Muscle of back (tissue), 11 donors: ENCODE results near the gene MEA1. TPM values are rescaled to one million over a fixed set of nuclear protein-coding genes. Genes with fewer than 3 reads are reported as not detected.
A peak's percentile ranks its signal among the peaks of the same experiment; 100 is the strongest.
"Not testable (repeated sequence)": the region's sequence is repeated elsewhere in the genome, so short reads cannot be mapped to it uniquely, and the experiment has no call there.

Experiments used
- DNase-seq, 3 donors: peaks; one replicate each; pipeline versions ENCODE4 v3.0.0 to v3.0.0-alpha.2; 2013
- polyA plus RNA-seq, 10 donors: library from polyadenylated mRNA; unstranded; fragments of 120-200 nt; gene quantifications; one replicate each; pipeline ENCODE4 v1.2.1, GENCODE V29; 2013; ENCODE audit not compliant: insufficient read length in 10 of 10

MEA1 gene
- polyA plus RNA-seq, 10 donors: 38.5 to 63.2 (median 46.0) TPM

- no peak for DNase-seq
Observed at GRCh38 chr6:43013097-43013842, 476 bp downstream of the MEA1 start.

DNA sequence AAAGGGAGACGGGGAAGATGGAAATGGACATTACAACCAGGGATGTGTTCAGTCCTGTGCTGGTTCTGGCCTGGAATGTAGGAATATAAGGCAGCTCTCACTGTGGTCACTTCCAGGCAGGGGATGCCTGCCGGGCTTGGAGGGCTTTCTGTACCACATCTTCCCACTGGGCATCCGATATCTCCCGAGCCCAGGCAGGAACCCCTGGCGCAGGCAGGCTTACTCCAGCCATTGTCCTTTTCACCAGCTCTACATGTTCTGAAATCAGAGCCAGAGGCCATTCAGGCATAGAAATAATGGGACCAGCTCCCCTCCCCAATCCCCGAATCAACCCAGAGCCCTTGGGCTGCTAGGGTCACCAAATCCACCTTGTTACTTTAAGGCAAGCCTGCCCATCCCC lies 1.4 kb downstream of the MEA1 start:
- DNase-seq: no peak

GRCh38 chr6:43011207-43011606 lies 2.5 kb downstream of the MEA1 start:
- DNase-seq: no peak

GRCh38 chr6:43009124-43009523 lies 4.6 kb downstream of the MEA1 start:
- DNase-seq: peak in 1 of 3 donors; percentile 59

- DNase-seq: no peak
Observed at GRCh38 chr6:43007126-43007525, 6.6 kb downstream of the MEA1 start.

GRCh38 chr6:43006251-43006650 lies 7.5 kb downstream of the MEA1 start:
- no peak for DNase-seq

- DNase-seq: no peak
Observed at GRCh38 chr6:43005844-43006243, 7.9 kb downstream of the MEA1 start.

DNA sequence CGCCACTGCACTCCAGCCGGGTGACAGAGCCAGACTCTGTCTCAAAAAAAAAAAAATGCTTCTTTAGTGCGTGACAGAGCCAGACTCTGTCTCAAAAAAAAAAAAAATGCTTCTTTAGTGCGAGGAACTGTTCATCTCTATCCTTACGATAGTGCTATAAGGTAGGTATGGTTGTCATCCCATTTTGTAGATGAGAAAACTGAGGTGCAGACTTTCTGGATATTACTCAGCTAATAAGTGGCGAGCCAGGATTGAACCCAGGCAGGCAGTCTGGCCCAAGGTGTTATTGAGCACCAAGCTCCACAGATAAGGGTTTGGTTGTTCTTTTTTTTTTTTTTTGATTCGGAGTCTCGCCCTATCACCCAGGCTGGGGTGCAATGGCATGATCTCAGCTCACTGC lies 11.9 kb downstream of the MEA1 start:
- DNase-seq: no peak

GRCh38 chr6:42998205-42998604 lies 15.5 kb downstream of the MEA1 start:
- not testable (repeated sequence) for DNase-seq

DNA sequence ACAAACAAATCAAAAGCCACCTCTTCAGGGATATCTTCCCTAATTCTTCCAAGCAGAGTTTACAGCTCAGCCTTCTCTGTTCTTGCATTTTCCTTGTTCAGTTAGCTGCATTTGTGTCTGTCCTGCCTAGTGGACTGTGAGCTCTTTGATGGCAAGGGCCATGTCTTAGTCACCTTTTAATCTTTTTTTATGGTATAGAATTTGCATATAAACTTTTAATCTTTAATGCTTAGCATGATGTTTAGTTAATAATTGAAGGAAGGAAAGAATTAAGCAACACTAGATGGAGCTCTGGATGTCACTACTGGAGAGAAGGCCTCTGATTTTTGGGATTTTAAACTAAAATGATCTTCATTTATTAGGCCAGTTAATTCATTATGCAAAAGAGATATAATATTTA lies 17.2 kb downstream of the MEA1 start:
- DNase-seq: no peak

- no peak for DNase-seq
Observed at GRCh38 chr6:42993445-42993844, 20.3 kb downstream of the MEA1 start.

GRCh38 chr6:42989923-42990322 lies 23.8 kb downstream of the MEA1 start:
- DNase-seq: no peak

DNA sequence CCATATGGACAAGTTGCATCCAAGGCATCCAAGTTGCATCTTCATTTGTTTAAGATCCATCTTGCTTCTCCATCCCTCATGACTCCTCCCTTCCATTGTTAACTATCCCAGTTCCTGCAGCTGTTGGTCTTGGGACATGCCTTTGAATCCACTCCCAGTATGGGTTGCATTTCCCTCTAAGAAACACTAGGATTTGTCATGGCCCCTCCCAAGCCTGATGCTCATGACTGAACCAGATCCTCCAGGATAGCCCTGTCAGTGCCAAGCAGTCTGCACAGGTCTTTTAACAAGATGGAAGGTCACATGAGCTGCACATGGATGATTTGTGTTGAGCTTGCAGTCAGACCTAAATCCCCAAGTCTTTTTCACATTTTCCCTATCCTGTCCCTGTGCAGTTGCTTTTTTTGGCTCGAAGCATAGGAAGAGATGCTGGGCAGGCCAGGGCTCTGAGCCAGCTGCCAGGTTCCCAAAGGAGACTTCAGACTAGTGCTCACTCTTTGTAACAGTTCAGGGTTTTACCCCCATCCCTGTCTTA lies 25.2 kb downstream of the MEA1 start:
- DNase-seq: no peak

DNA sequence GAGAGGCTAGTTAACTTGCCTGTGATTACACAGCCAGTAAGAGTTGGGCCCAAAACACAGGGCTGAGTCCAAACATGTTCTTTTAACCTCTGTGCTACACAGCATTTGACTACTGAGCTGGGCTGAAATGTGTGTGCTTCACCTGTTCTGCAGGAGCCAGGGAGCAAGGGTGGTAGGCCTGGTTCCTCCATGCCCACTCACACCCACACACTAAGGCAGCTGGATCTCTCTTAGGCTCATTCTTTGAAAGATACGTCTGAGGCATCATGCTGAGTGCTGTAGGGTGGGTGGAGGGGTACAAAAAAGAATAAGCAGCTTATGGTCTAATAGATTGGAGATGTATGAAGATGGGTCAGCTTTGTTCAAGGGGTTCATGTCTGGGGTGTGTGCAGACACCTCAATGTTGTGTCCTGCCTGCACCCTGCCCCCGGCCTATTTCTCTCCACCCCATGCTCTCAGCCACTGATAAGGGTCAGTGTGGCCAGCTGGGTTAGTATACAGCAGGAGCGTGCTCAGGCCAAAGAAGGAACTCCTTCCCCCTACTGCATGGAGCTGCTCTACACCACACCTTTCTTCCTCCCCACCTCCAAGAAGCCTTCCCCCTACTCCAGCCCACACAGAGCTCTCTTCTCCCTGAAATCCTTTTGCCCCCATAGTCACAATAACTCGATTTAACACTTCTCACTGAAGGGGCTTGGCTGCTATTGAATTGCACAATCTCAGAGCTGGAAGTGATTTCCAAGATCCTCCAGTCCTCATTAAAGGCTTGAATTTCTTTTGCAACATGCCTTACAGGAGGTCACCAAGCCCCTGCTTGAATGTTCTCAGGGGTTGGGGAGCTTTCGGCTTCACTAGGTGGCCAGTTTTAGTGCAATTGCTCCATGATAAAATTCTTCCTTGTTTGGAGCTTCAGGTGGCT lies 26.0 kb downstream of the MEA1 start:
- DNase-seq: no peak

DNA sequence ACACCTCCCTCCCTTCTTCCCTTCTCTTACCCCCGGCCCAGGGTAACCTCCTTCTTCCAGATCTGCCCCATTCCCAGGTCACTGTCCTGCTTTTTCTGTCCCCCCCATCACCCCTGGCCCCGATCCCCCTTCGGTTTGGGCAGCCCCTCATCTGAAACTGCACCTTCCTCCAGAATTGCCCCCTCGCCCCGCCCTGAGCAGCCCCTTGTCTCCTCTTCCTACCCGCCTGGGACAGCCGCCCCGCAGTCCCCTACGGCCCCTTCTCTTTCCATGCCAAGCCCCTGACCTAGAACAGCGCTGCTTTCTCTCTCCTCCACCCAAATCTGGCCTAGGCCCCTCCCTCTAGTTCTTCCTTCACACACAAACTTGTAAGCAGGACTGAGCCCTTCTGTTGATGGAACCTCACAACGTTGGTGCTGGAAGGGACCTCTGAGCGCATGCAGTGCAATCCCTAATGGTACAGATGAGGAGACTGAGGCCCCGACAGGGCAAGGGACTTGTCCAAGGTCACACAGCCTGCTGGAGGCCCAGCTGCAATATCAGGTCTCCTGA lies 28.7 kb downstream of the MEA1 start:
- DNase-seq: peak in 1 of 3 donors; percentile 63

DNA sequence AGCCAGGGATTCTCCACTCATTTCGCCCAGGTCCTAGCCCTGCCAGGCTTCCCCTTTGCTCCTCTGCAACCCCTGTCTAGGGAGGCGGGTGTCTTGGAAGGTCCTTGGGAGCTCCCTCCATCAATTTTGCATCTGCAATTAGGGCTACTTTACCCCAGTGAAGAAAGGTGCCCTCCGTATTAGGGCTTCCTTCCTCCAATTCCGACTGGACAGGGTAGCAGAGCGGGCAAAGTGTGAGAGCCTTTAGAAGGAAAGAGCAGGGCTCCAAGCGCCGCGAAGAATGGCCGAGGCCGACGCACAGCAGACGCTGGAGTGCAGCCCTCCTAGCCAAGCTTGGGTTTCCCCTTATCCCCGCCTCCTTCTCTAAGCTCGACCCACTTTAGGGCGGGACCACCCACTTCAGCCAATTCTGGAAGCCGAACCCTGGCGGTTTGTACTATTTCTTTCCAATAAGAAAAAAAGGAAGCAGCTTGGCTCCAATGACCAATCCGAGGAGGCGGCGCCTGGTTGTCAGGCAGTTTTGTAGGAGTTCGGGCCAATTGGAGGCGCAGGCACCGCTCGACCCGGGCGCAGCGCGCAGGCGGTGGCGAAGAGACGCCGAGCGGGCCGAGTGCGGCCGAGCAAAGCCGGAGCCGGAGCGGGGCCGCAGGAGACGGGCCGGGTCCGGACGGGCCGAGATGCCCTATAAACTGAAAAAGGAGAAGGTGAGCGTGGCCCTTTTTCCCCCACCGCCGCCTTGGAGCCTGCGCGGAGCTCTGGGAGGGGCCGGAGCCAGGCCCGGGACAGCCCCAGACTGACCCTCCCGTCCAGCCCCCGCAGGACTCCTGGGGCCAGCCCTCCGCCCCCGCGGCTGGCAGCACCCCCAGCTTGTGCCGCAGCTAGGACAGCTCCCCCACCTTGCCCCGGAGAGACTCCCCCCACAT lies 29.5 kb downstream of the MEA1 start, which contains the start of gene PPP2R5D:
Gene PPP2R5D, plus strand, starts transcription at position 570 of the 923 bp plus-strand sequence. Its CDS starts 108 bp downstream, at position 678.
- peak; percentile 98 to 99 (median 99) for DNase-seq

DNA sequence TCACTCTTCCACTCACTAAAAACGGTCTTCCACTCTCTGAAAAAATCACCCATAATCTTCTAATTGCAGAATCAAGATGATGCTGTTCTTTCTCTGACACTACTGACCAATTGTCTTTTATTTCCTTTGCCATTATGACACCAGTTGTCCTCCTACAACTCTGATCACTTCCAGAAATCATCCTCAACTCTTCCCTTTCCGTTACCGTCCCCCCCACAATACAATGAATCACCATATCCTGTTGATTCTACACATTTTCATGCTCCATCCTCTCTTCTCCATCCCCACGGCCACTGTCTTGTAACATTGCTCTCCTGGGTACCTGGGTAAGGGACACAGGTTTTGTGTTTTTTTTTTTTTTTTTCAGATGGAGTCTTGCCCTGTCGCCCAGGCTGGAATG lies 31.9 kb downstream of the MEA1 start:
- no peak for DNase-seq

DNA sequence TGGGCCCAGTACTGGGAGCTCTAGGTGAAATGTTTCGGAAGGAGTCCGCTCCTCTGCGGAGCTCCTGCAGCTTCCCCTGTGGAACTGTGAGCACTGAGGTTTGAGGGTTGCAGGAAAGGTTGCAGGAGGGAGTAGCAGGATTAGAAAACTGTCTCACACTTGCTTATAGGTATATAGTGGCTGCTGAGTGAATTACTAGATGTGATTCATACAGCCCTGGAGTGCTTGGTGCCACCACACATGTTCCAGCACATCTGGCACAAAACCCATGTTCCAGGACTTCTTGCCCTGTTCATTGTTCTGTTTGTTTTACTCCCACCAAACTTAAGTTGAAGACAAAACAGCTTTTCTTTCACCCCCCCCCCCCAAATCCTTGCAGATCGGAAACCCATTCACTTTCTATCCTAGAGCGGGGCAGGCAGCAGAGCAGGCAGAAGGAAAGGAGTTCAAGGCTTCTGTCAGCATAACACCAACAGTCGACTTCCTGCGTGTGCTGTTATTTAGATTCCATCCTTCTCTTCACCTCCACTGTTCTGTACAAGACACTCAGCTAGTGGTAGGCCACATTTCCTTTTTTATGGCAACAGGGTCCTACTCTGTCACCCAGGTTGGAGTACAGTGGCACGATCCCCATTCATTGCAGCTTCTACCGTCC lies 34.1 kb downstream of the MEA1 start:
- DNase-seq: no peak

GRCh38 chr6:42978839-42979522 lies 34.8 kb downstream of the MEA1 start, which contains the start of gene PEX6:
TSS of gene PEX6 (minus strand) at chr6:42979181. CDS start at chr6:42979150, 31 bp downstream.
- DNase-seq: peak; percentile 82 to 96 (median 91)

DNA sequence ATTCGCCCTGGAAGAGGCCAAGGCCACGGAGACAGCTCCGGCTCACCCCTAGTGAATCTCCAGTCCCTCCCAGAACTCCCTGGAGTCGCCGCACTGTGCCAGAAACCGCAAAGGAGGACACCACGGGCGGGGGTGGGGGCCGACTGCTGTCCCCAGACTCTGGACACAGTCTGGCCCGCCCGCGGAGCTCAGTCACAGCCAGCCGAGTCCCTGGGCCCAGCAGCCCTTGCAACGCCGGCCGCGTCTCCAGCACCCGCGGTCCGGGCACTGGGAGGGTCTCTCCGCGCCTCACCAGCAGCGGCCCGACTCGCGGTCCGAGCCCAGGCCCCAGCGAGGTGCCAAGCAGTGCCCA lies 35.3 kb downstream of the MEA1 start:
- DNase-seq: peak in 1 of 3 donors; percentile 54
